Coronary artery (tissue), 2 donors: Measurements from ENCODE around the gene GOLT1A.
A peak's percentile ranks its signal among the peaks of the same experiment; 100 is the strongest.

ENCODE experiments used
- DNase-seq: peaks from one replicate; pipeline ENCODE4 v3.0.0-alpha.2; 2017; ENCODE audit warnings: low spot score
- H3K27ac ChIP-seq, 2 donors: fragments of 200-600 bp; sonication (generic); one replicate each; pipeline ENCODE4 v1.5.1; 2016 to 2019
- H3K4me3 ChIP-seq: fragments of 200-600 bp; sonication (generic); 2 replicates; pipeline ENCODE4 v1.5.1; 2016; ENCODE audit warnings: mild to moderate bottlenecking, moderate library complexity
- CTCF ChIP-seq: fragments of 200-600 bp; sonication (generic); IDR thresholded peaks from one replicate; pipeline ENCODE4 v1.5.1; 2019; ENCODE audit warnings: antibody characterized with exemption

Gene GOLT1A

GRCh38 chr1:204190212-204191211 is 23.3 kb downstream of the GOLT1A start:
- no peak for DNase-seq
- no peak for TF ChIP-seq CTCF
- peak overlapping the region; percentile 57 for H3K4me3 ChIP-seq
- H3K27ac ChIP-seq: no peak overlapping the region

DNA sequence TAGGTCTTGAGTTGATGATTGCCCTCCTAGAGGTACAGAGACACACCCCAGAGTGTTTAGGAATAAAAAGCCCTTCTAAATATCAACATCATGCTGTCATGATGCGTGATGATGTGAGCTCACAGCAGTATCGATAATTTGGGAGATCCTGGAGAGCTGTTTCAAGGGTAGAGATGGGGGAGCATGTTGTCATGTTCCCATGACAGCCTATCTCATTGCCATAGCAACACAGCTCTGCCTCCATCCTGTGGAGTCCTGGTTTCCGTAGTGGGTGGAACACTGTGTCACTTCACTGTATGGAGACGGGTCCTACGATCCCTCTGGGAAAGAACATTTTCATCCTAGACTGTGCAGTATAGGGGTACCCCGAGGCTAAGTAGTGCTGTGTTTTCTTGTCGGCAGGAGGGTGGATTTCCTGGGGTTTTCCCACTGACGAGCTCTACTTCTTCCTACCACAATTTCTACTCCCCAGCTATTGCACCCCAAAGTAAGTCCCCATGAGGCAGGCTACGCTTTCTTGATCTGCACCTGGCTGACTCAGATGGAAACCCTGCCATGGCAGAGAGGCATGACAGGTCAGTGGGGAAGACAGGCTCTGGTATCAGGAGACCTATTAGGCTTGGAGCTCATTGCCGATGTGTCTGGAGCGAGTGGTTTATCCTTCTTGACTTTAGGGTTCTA is 24.7 kb downstream of the GOLT1A start:
- no peak for TF ChIP-seq CTCF

GRCh38 chr1:204186597-204186996 is 27.2 kb downstream of the GOLT1A start:
- H3K4me3 ChIP-seq: no peak overlapping the region
- TF ChIP-seq CTCF: no peak
- no peak for DNase-seq
- no peak overlapping the region for H3K27ac ChIP-seq

More for the DNA sequence above, 24.7 kb downstream of the GOLT1A start:
- Histone ChIP-seq H3K27ac (no peak overlapping the region), H3K4me3 (no peak overlapping the region)
- DNase-seq: no peak

GRCh38 chr1:204181116-204181515 is 32.7 kb downstream of the GOLT1A start:
- DNase-seq: no peak
- no peak overlapping the region for H3K27ac ChIP-seq
- no peak overlapping the region for H3K4me3 ChIP-seq
- no peak for TF ChIP-seq CTCF

DNA sequence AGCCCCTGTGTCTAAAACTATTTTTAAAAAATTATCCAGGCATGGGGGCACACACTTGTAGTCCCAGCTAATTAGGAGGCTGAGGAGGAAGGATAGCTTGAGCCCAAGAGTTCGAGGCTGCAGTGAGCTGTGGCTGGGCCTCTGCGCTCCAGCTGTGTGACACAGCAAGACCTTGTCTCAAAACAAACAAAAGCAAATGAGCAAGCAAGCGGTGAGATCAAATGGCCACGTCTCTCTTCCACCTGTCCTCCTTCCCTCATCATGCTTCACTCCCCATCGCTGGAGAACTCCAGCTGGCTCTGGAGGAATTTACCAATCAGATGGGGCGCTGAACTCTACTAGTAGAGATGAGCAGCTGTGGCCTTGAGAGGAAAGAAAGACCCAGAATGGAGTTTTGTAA is 33.7 kb downstream of the GOLT1A start:
- no peak overlapping the region for H3K27ac ChIP-seq
- no peak for TF ChIP-seq CTCF
- DNase-seq: no peak
- no peak overlapping the region for H3K4me3 ChIP-seq

GRCh38 chr1:204178487-204179281 is 35.1 kb downstream of the GOLT1A start:
- no peak for DNase-seq
- no peak for TF ChIP-seq CTCF
- Histone ChIP-seq H3K27ac (no peak overlapping the region), H3K4me3 (no peak overlapping the region)
